K562 (cell line): Measurements from ENCODE around the gene KCNH2. TPM values are rescaled to one million over a fixed set of nuclear protein-coding genes. Genes with fewer than 3 reads are reported as not detected.

ENCODE experiments used
- ARID2 ChIP-seq: fragments of 450-650 bp; IDR thresholded peaks from 2 replicates; pipeline ENCODE4 v1.6.1; 2017; ENCODE audit warnings: antibody characterized with exemption, mild to moderate bottlenecking
- BCOR ChIP-seq: fragments of 450-650 bp; IDR thresholded peaks from 2 replicates; pipeline ENCODE4 v1.6.1; 2016
- BRCA1 ChIP-seq, 2 experiments: fragments of 450-650 bp in 1 of 2; sonication (generic) in 1 of 2; formaldehyde crosslinking in 1 of 2; IDR thresholded peaks; 2 replicates each; pipeline versions ENCODE4 v1.5.0 to v1.6.1; 2017 to 2020; ENCODE audit warnings: mild to moderate bottlenecking in 1 of 2, missing genetic modification reagents in 1 of 2
- CHAMP1 ChIP-seq: fragments of 450-650 bp; IDR thresholded peaks from 2 replicates; pipeline ENCODE4 v1.6.1; 2016; ENCODE audit warnings: mild to moderate bottlenecking
- EP300 ChIP-seq: IDR thresholded peaks from 2 replicates; pipeline ENCODE4 v1.6.1; 2012; ENCODE audit warnings: low read length, improper control_type of control experiment
- EP400 ChIP-seq: fragments of 450-650 bp; IDR thresholded peaks from 2 replicates; pipeline ENCODE4 v1.6.1; 2017; ENCODE audit warnings: antibody characterized with exemption, mild to moderate bottlenecking, moderate library complexity
- HSF4 ChIP-seq: fragments of 250-450 bp; sonication (Bioruptor Pico); IDR thresholded peaks from 2 replicates; pipeline ENCODE4 v2.1.2; 2022; ENCODE audit warnings: mild to moderate bottlenecking, moderate library complexity, borderline replicate concordance
- NR2C2 ChIP-seq, 2 experiments: fragments of 200-800 bp in 1 of 2; sonication (Bioruptor generic) in 1 of 2; sonication (generic) in 1 of 2; formaldehyde crosslinking in 1 of 2; IDR thresholded peaks; 2 replicates each; pipeline versions ENCODE4 v1.6.1 to v1.8.0; 2016 to 2022; ENCODE audit warnings: mild to moderate bottlenecking in 1 of 2, missing compliant biosample characterization in 1 of 2, missing genetic modification characterization in 1 of 2, missing genetic modification reagents in 1 of 2
- PHTF2 ChIP-seq: fragments of 250-450 bp; sonication (Bioruptor Pico); IDR thresholded peaks from 2 replicates; pipeline ENCODE4 v1.5.0; 2021; ENCODE audit warnings: mild to moderate bottlenecking
- POLR2G ChIP-seq: fragments of 200-400 bp; formaldehyde crosslinking; IDR thresholded peaks from 2 replicates; pipeline ENCODE4 v1.6.1; 2017; ENCODE audit warnings: low read depth, mild to moderate bottlenecking, antibody characterized with exemption, low read length, moderate library complexity
- RBM25 ChIP-seq: fragments of 200-400 bp; formaldehyde crosslinking; IDR thresholded peaks from 2 replicates; pipeline ENCODE4 v1.6.1; 2018; ENCODE audit warnings: low read length, low read depth, moderate library complexity; ENCODE audit not compliant: severe bottlenecking
- RBM39 ChIP-seq: fragments of 200-400 bp; formaldehyde crosslinking; optimal IDR thresholded peaks from 2 replicates; pipeline ENCODE3; 2018; ENCODE audit warnings: low read depth, low read length
- SETDB1 ChIP-seq: IDR thresholded peaks from one replicate; pipeline ENCODE4 v1.6.1; 2012; ENCODE audit warnings: low read length, control low read depth, inconsistent platforms
- ZBTB34 ChIP-seq: fragments of 250-450 bp; sonication (Bioruptor Pico); IDR thresholded peaks from 2 replicates; pipeline ENCODE4 v1.8.0; 2021; ENCODE audit warnings: mild to moderate bottlenecking, moderate library complexity
- ZNF274 ChIP-seq: IDR thresholded peaks from 2 replicates; pipeline ENCODE4 v1.6.1; 2011; ENCODE audit warnings: low read depth, mild to moderate bottlenecking, low read length, moderate library complexity, borderline replicate concordance
- ZNF589 ChIP-seq: fragments of 200-800 bp; sonication (Bioruptor generic); IDR thresholded peaks from 2 replicates; pipeline ENCODE4 v1.6.1; 2016; ENCODE audit warnings: low read depth, missing genetic modification characterization, missing compliant biosample characterization
- polyA plus RNA-seq, 8 experiments: library from polyadenylated mRNA; depleted of rRNA in 4 of 8; stranded (reverse) in 5 of 8; unstranded in 3 of 8; fragments of >200 nt; fragmentation: Nextera tagmentation in 2 of 8; fragmentation: Illumina TruSeq in 1 of 8; extraction: Ambion mirVana in 2 of 8; extraction: Trizol in 1 of 8; gene quantifications; 2 replicates each; pipeline versions ENCODE4 v1.2.1 to v1.2.3, GENCODE V29; 2011 to 2014; ENCODE audit warnings: inconsistent platforms in 1 of 8, missing spikeins in 1 of 8
- total RNA-seq, 7 experiments: library from RNA; depleted of rRNA in 6 of 7; stranded (reverse); fragments of >200 nt in 6 of 7; fragmentation: Illumina TruSeq in 2 of 7; extraction: Trizol in 2 of 7; gene quantifications; 2 replicates each; pipeline versions ENCODE4 v1.2.1 to v1.2.3, GENCODE V29; 2011 to 2021; ENCODE audit warnings: low replicate concordance in 1 of 7
- TF ChIP-seq, protein P1 (sequence below): fragments of 450-650 bp; IDR thresholded peaks from 2 replicates; pipeline ENCODE4 v1.6.1; 2016; ENCODE audit warnings: low read depth

The KCNH2 gene
- total and polyA plus RNA-seq, 9 of the 15 experiments (the other 6 are each of a cell fraction or from before 2014, with no cell fraction given): 18.1 to 368 (median 218) TPM

DNA sequence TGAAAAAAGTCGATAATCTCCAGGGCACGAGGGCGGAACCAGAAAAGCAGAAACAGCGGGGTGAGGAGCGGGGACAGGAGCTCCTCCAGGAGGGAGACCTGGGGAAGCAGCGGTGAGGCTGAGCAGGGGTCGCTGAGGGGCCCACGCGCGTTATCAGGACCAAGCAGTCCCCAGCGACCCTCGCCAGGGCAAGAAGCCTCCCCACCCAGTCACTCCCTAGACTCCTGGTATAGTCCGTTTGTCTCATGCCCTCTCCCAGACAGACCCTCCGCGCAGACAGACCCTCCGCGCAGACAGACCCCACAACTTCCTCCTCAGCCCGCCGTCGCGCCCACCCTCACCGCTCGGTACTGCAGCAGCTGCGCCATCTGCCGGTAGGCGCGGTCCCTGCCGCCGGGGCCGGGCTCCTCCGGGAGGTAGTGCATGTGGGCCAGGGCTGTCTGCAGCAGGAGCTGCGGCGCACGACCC is 39.9 kb upstream of the KCNH2 start (continued):
- TF ChIP-seq HSF4 (CRISPR knock-in tag) (no peak), ZNF589 (CRISPR knock-in tag) (peak; percentile 69; the same call in 1 of the 2 replicates), EP300 (no peak), POLR2G (peak; percentile 89), CHAMP1 (no peak), EP400 (peak; percentile 85; the same call in 1 of the 2 replicates), RBM39 (no peak), ZNF274 (no peak), PHTF2 (CRISPR knock-in tag) (no peak), SETDB1 (no peak), RBM25 (no peak), NR2C2 (CRISPR knock-in tag; IDR thresholded peaks at IDR 0.05) (no peak), NR2C2 (tag; IDR thresholded peaks at IDR 0.05) (no peak), ZBTB34 (CRISPR knock-in tag) (no peak), BCOR (peak; percentile 46; the same call in 1 of the 2 replicates), ARID2 (peak; percentile 76), BRCA1 (IDR thresholded peaks at IDR 0.05) (no peak), BRCA1 (CRISPR knock-in tag; IDR thresholded peaks at IDR 0.05) (no peak)
- TF ChIP-seq, protein P1, sequence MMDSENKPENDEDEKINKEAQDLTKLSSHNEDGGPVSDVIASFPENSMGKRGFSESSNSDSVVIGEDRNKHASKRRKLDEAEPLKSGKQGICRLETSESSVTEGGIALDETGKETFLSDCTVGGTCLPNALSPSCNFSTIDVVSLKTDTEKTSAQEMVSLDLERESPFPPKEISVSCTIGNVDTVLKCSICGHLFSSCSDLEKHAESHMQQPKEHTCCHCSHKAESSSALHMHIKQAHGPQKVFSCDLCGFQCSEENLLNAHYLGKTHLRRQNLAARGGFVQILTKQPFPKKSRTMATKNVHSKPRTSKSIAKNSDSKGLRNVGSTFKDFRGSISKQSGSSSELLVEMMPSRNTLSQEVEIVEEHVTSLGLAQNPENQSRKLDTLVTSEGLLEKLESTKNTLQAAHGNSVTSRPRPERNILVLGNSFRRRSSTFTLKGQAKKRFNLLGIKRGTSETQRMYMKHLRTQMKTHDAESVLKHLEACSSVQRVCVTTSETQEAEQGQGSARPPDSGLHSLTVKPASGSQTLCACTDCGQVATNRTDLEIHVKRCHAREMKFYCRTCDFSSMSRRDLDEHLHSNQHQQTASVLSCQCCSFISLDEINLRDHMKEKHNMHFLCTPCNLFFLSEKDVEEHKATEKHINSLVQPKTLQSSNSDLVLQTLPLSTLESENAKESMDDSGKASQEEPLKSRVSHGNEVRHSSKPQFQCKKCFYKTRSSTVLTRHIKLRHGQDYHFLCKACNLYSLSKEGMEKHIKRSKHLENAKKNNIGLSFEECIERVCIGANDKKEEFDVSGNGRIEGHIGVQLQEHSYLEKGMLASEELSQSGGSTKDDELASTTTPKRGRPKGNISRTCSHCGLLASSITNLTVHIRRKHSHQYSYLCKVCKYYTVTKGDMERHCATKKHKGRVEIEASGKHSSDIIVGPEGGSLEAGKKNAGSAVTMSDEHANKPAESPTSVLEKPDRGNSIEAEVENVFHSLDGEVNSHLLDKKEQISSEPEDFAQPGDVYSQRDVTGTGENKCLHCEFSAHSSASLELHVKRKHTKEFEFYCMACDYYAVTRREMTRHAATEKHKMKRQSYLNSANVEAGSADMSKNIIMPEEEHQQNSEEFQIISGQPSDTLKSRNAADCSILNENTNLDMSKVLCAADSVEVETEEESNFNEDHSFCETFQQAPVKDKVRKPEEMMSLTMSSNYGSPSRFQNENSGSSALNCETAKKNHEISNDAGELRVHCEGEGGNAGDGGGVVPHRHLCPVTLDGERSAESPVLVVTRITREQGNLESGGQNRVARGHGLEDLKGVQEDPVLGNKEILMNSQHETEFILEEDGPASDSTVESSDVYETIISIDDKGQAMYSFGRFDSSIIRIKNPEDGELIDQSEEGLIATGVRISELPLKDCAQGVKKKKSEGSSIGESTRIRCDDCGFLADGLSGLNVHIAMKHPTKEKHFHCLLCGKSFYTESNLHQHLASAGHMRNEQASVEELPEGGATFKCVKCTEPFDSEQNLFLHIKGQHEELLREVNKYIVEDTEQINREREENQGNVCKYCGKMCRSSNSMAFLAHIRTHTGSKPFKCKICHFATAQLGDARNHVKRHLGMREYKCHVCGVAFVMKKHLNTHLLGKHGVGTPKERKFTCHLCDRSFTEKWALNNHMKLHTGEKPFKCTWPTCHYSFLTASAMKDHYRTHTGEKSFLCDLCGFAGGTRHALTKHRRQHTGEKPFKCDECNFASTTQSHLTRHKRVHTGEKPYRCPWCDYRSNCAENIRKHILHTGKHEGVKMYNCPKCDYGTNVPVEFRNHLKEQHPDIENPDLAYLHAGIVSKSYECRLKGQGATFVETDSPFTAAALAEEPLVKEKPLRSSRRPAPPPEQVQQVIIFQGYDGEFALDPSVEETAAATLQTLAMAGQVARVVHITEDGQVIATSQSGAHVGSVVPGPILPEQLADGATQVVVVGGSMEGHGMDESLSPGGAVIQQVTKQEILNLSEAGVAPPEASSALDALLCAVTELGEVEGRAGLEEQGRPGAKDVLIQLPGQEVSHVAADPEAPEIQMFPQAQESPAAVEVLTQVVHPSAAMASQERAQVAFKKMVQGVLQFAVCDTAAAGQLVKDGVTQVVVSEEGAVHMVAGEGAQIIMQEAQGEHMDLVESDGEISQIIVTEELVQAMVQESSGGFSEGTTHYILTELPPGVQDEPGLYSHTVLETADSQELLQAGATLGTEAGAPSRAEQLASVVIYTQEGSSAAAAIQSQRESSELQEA: 0 out of 2 replicates have a peak, but pooled peaks have one; percentile 11
